Loucy (cell line): ENCODE measurements around the gene CASQ1.

Source experiments
- H2AFZ ChIP-seq: fragments of 200-600 bp; sonication (generic); 2 replicates; pipeline ENCODE4 v1.6.0; 2016; ENCODE audit warnings: antibody characterized with exemption, mild to moderate bottlenecking, low read length, moderate library complexity
- H3F3A ChIP-seq: fragments of 200-600 bp; 2 replicates; pipeline ENCODE4 v1.6.0; 2016; ENCODE audit warnings: antibody characterized with exemption, low read depth, mild to moderate bottlenecking
- H3K27me3 ChIP-seq: fragments of 200-600 bp; sonication (generic); 2 replicates; pipeline ENCODE4 v1.6.1; 2014; ENCODE audit warnings: low read length, mild to moderate bottlenecking; ENCODE audit not compliant: insufficient read depth, poor library complexity, severe bottlenecking
- H3K36me3 ChIP-seq: fragments of 200-600 bp; sonication (generic); 2 replicates; pipeline ENCODE4 v1.6.1; 2016; ENCODE audit warnings: low read length; ENCODE audit not compliant: insufficient read depth
- H3K4me1 ChIP-seq: fragments of 200-600 bp; sonication (generic); 2 replicates; pipeline ENCODE4 v1.5.1; 2014; ENCODE audit warnings: low read length, mild to moderate bottlenecking; ENCODE audit not compliant: insufficient read depth, poor library complexity, severe bottlenecking
- H3K4me2 ChIP-seq: fragments of 200-600 bp; sonication (generic); 2 replicates; pipeline ENCODE4 v1.6.0; 2014; ENCODE audit warnings: antibody characterized with exemption, low read length, low read depth, mild to moderate bottlenecking; ENCODE audit not compliant: poor library complexity, severe bottlenecking
- H3K4me3 ChIP-seq: fragments of 200-600 bp; sonication (generic); 2 replicates; pipeline ENCODE4 v1.5.1; 2014; ENCODE audit warnings: low read length, mild to moderate bottlenecking, mixed read lengths; ENCODE audit not compliant: poor library complexity, severe bottlenecking
- H3K79me2 ChIP-seq: fragments of 200-600 bp; sonication (generic); 2 replicates; pipeline ENCODE4 v1.6.1; 2014; ENCODE audit warnings: low read length; ENCODE audit not compliant: insufficient read depth
- H3K9ac ChIP-seq: fragments of 200-600 bp; sonication (generic); 2 replicates; pipeline ENCODE4 v1.6.0; 2014; ENCODE audit warnings: mild to moderate bottlenecking, low read depth, low read length, moderate library complexity; ENCODE audit not compliant: poor library complexity, severe bottlenecking
- H3K9me2 ChIP-seq: fragments of 200-600 bp; sonication (generic); replicated peaks from 2 replicates; pipeline ENCODE4 v1.6.1; 2016; ENCODE audit warnings: low read depth, low read length, mixed read lengths
- H3K9me3 ChIP-seq: fragments of 200-600 bp; sonication (generic); 2 replicates; pipeline ENCODE4 v1.6.1; 2014; ENCODE audit warnings: mild to moderate bottlenecking, antibody characterized with exemption, low read length, low read depth; ENCODE audit not compliant: insufficient read depth
- H4K20me1 ChIP-seq: fragments of 200-600 bp; sonication (generic); 2 replicates; pipeline ENCODE4 v1.6.0; 2014; ENCODE audit warnings: antibody characterized with exemption, low read length, mild to moderate bottlenecking; ENCODE audit not compliant: insufficient read depth, poor library complexity, severe bottlenecking
- EZH2phosphoT487 ChIP-seq: fragments of 200-600 bp; IDR thresholded peaks from 2 replicates; pipeline ENCODE4 v1.6.1; 2018; ENCODE audit warnings: antibody characterized with exemption, mild to moderate bottlenecking, moderate library complexity, borderline replicate concordance
- TF ChIP-seq, protein P1 (sequence below): fragments of 200-600 bp; sonication (generic); conservative IDR thresholded peaks from 2 replicates; pipeline ENCODE4 v1.5.1; 2014; ENCODE audit warnings: mild to moderate bottlenecking, antibody characterized with exemption, low read length

CASQ1 gene

DNA sequence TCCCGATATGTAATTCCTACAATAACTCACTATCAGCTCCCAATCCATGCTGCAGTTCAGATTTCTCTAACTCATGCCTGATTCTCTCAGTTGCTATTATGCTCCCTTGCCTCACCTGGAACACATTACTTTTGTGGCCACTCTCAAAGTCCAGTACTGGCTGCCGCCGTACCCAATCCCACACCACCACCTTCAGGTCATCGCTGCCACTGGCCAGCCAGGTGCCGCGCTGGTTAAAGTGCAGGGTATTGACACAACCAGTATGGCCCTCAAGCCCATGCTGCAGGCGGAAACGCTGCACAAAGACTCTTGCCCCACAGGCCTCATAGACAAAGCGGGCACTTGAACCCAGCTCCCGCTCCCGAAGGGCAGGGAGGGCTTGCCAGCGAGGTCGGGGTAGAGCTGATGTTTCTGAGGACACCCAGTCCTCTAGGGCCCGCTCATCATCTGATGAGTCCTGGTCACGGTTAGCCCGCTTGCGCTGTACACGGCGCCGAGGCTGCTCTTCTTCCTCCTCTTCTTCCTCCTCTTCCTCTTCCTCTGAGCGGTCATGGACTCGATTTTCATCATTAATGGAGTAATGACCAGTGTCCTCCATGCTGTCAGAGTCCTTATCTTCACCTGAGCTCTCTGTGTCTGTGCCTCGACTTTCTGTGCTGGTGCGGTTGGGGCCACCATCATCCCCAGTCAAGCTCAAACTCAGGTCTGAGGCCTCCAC is 49.4 kb downstream of the CASQ1 start:
- H3K9me2 ChIP-seq, result no peaks in the 10 kb centered on the region
- no peak for TF ChIP-seq EZH2phosphoT487
- TF ChIP-seq, protein P1, sequence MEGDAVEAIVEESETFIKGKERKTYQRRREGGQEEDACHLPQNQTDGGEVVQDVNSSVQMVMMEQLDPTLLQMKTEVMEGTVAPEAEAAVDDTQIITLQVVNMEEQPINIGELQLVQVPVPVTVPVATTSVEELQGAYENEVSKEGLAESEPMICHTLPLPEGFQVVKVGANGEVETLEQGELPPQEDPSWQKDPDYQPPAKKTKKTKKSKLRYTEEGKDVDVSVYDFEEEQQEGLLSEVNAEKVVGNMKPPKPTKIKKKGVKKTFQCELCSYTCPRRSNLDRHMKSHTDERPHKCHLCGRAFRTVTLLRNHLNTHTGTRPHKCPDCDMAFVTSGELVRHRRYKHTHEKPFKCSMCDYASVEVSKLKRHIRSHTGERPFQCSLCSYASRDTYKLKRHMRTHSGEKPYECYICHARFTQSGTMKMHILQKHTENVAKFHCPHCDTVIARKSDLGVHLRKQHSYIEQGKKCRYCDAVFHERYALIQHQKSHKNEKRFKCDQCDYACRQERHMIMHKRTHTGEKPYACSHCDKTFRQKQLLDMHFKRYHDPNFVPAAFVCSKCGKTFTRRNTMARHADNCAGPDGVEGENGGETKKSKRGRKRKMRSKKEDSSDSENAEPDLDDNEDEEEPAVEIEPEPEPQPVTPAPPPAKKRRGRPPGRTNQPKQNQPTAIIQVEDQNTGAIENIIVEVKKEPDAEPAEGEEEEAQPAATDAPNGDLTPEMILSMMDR, result no peak
- peaks cover under 1% of the 10 kb centered on the region; the same call in 1 of the 2 replicates for H3K79me2 ChIP-seq
- H3K9me3 ChIP-seq, result no peaks in the 10 kb centered on the region
- H3K27me3 ChIP-seq, result no peaks in the 10 kb centered on the region
- no peaks in the 10 kb centered on the region for H3K4me1 ChIP-seq
- H3F3A ChIP-seq, result no peaks in the 10 kb centered on the region
- H3K4me2 ChIP-seq, result no peak overlapping the region
- H4K20me1 ChIP-seq, result peaks cover 3% of the 10 kb centered on the region
- H3K36me3 ChIP-seq, result peaks cover 82% of the 10 kb centered on the region; the same call in 1 of the 2 replicates
- H3K9ac ChIP-seq, result no peak overlapping the region
- no peak overlapping the region for H3K4me3 ChIP-seq
- no peak overlapping the region for H2AFZ ChIP-seq

DNA sequence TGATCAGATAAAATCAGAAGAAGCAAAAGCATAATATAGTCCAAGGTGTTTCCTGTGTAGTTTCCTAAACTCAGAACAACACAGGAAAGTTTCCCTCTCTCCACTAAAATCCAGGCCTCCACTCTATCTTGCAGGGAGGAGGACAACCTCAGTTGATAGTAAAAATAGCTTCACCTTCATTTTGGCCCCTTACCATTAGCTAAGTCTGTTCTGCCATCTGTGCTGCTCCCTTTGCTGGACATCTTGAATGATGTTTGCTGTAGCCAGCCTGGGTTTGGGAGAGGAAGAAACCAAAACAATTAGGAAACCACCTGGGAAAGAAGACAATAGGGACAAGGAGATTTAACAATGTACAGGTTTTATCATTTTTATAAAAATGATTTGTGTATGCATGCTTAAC is 53.4 kb downstream of the CASQ1 start:
- H3K4me2 ChIP-seq, result no peak overlapping the region
- H3K36me3 ChIP-seq, result peaks cover 45% of the 10 kb centered on the region; the same call in 1 of the 2 replicates
- H2AFZ ChIP-seq, result no peak overlapping the region
- H3F3A ChIP-seq, result no peaks in the 10 kb centered on the region
- H3K9me2 ChIP-seq, result no peaks in the 10 kb centered on the region
- TF ChIP-seq, protein P1, result no peak
- no peak for TF ChIP-seq EZH2phosphoT487
- peaks cover 9% of the 10 kb centered on the region for H4K20me1 ChIP-seq
- H3K4me3 ChIP-seq, result no peak overlapping the region
- H3K9me3 ChIP-seq, result no peaks in the 10 kb centered on the region
- H3K9ac ChIP-seq, result no peak overlapping the region
- no peaks in the 10 kb centered on the region for H3K4me1 ChIP-seq
- H3K27me3 ChIP-seq, result no peaks in the 10 kb centered on the region
- peaks cover 26% of the 10 kb centered on the region; the same call in 1 of the 2 replicates for H3K79me2 ChIP-seq

DNA sequence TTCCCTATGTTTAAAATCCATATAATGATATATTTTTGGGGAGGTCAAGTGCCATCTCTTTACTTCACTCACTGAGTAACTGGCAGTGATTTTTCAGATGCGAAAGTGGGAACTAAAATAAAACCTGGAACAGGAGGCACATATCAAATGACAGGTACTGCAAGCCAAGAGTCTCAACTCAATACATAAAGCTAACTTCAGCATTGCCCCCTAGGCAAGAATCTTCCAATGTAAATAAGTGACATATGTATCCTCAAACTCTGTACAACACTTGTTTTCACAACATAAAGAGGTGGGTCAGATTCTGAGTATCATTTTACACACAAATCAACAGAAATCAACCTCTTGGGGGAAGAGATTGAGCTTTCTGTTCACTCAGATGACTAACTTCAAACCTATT is 53.8 kb downstream of the CASQ1 start:
- peaks cover 41% of the 10 kb centered on the region; the same call in 1 of the 2 replicates for H3K36me3 ChIP-seq

More for the DNA sequence above, 53.8 kb downstream of the CASQ1 start:
- TF ChIP-seq, protein P1, result no peak
- no peak for TF ChIP-seq EZH2phosphoT487
- no peak overlapping the region for H3K4me3 ChIP-seq
- no peaks in the 10 kb centered on the region for H3K9me2 ChIP-seq
- H3K27me3 ChIP-seq, result no peaks in the 10 kb centered on the region
- no peaks in the 10 kb centered on the region for H3F3A ChIP-seq
- no peak overlapping the region for H2AFZ ChIP-seq
- no peak overlapping the region for H3K9ac ChIP-seq
- peaks cover 26% of the 10 kb centered on the region; the same call in 1 of the 2 replicates for H3K79me2 ChIP-seq
- H3K9me3 ChIP-seq, result no peaks in the 10 kb centered on the region
- H3K4me1 ChIP-seq, result no peaks in the 10 kb centered on the region
- peaks cover 10% of the 10 kb centered on the region for H4K20me1 ChIP-seq
- H3K4me2 ChIP-seq, result no peak overlapping the region
